ENCODE measurements around the gene ADAMTSL2.

- TF ChIP-seq POLR2AphosphoS5 (IDR thresholded peaks at IDR 0.05; ENCODE audit: borderline replicate concordance, low read depth, low read length): no peak
- TF ChIP-seq EZH2 (IDR thresholded peaks at IDR 0.05): no peak
Measured at GRCh38 chr9:133560311-133560710, 25.8 kb downstream of the ADAMTSL2 start.
